ENCODE data around the gene PISD.

The PISD gene

GRCh38 chr22:31577711-31578110, 84.3 kb downstream of the PISD start:
- ATAC-seq, result no peak
- no peak for TF ChIP-seq TOX (CRISPR knock-in tag; IDR thresholded peaks at IDR 0.05; ENCODE audit: borderline replicate concordance)
- TF ChIP-seq ZNF565 (CRISPR knock-in tag; conservative IDR thresholded peaks at IDR 0.05; ENCODE audit: low read depth), result no peak
- TF ChIP-seq TCF4 (CRISPR knock-in tag; IDR thresholded peaks at IDR 0.05; ENCODE audit: borderline replicate concordance), result no peak
- TF ChIP-seq PATZ1 (CRISPR knock-in tag; IDR thresholded peaks at IDR 0.05; ENCODE audit: borderline replicate concordance), result no peak
- TF ChIP-seq OSR1 (CRISPR knock-in tag; IDR thresholded peaks at IDR 0.05), result no peak
- no peak for TF ChIP-seq BACH2 (CRISPR knock-in tag; IDR thresholded peaks at IDR 0.05; ENCODE audit: borderline replicate concordance)
- TF ChIP-seq ZFP3 (CRISPR knock-in tag; IDR thresholded peaks at IDR 0.05), result no peak
- no peak for TF ChIP-seq ZFP30 (CRISPR knock-in tag; IDR thresholded peaks at IDR 0.05)
- no peak for TF ChIP-seq ISL1 (CRISPR knock-in tag; IDR thresholded peaks at IDR 0.05)
- TF ChIP-seq GLIS3 (CRISPR knock-in tag; IDR thresholded peaks at IDR 0.05), result no peak
- TF ChIP-seq ARNTL (CRISPR knock-in tag; IDR thresholded peaks at IDR 0.05; ENCODE audit: borderline replicate concordance, low read depth), result no peak
- no peak for TF ChIP-seq ESRRG (CRISPR knock-in tag; IDR thresholded peaks at IDR 0.05)
- TF ChIP-seq TSHZ2 (CRISPR knock-in tag; IDR thresholded peaks at IDR 0.05), result no peak
- TF ChIP-seq ZNF70 (CRISPR knock-in tag; IDR thresholded peaks at IDR 0.05), result no peak
- TF ChIP-seq CSDC2 (CRISPR knock-in tag; IDR thresholded peaks at IDR 0.05), result no peak
- no peak for TF ChIP-seq RARB (CRISPR knock-in tag; IDR thresholded peaks at IDR 0.05)

GRCh38 chr22:31575190-31575589, 86.8 kb downstream of the PISD start:
- no peak for ATAC-seq
- TF ChIP-seq SNAI2 (CRISPR knock-in tag; IDR thresholded peaks at IDR 0.05) (no peak), ZFP3 (CRISPR knock-in tag; IDR thresholded peaks at IDR 0.05) (no peak), ARNTL (CRISPR knock-in tag; IDR thresholded peaks at IDR 0.05; ENCODE audit: borderline replicate concordance, low read depth) (no peak), TOX (CRISPR knock-in tag; IDR thresholded peaks at IDR 0.05; ENCODE audit: borderline replicate concordance) (no peak), TSHZ2 (CRISPR knock-in tag; IDR thresholded peaks at IDR 0.05) (no peak), ZFP30 (CRISPR knock-in tag; IDR thresholded peaks at IDR 0.05) (no peak)

GRCh38 chr22:31574055-31574670, 87.9 kb downstream of the PISD start:
- TF ChIP-seq ISL1 (CRISPR knock-in tag; IDR thresholded peaks at IDR 0.05) (0 out of 2 replicates have a peak, but pooled peaks have one; percentile 26), ZNF565 (CRISPR knock-in tag; conservative IDR thresholded peaks at IDR 0.05; ENCODE audit: low read depth) (no peak)
- ATAC-seq, result no peak

- TF ChIP-seq ZNF565 (CRISPR knock-in tag; conservative IDR thresholded peaks at IDR 0.05; ENCODE audit: low read depth) (no peak), PPARA (CRISPR knock-in tag; IDR thresholded peaks at IDR 0.05; ENCODE audit: borderline replicate concordance) (no peak)
- no peak for ATAC-seq
Observed at GRCh38 chr22:31572939-31573338, 89.1 kb downstream of the PISD start.

GRCh38 chr22:31569126-31569525, 92.9 kb downstream of the PISD start:
- no peak for ATAC-seq
- no peak for TF ChIP-seq POU6F1 (CRISPR knock-in tag; IDR thresholded peaks at IDR 0.05; ENCODE audit: borderline replicate concordance, low read depth)
- no peak for TF ChIP-seq PPARA (CRISPR knock-in tag; IDR thresholded peaks at IDR 0.05; ENCODE audit: borderline replicate concordance)
- TF ChIP-seq TOX (CRISPR knock-in tag; IDR thresholded peaks at IDR 0.05; ENCODE audit: borderline replicate concordance), result no peak
- TF ChIP-seq TSHZ2 (CRISPR knock-in tag; IDR thresholded peaks at IDR 0.05), result no peak
- no peak for TF ChIP-seq RARB (CRISPR knock-in tag; IDR thresholded peaks at IDR 0.05)
- TF ChIP-seq ZFP3 (CRISPR knock-in tag; IDR thresholded peaks at IDR 0.05), result no peak
- TF ChIP-seq ZNF8 (CRISPR knock-in tag; IDR thresholded peaks at IDR 0.05), result no peak
- no peak for TF ChIP-seq ESRRG (CRISPR knock-in tag; IDR thresholded peaks at IDR 0.05)
- no peak for TF ChIP-seq SNAI2 (CRISPR knock-in tag; IDR thresholded peaks at IDR 0.05)
- TF ChIP-seq TCF4 (CRISPR knock-in tag; IDR thresholded peaks at IDR 0.05; ENCODE audit: borderline replicate concordance), result no peak

Data from SK-N-SH treated with all-trans-retinoic acid at 6 μM for 48 hours (cell line).